Right lobe of liver (tissue), 4 donors: ENCODE results near the gene SLX4IP.
"Not testable (repeated sequence)": the region's sequence is repeated elsewhere in the genome, so short reads cannot be mapped to it uniquely, and the experiment has no call there.

Experiments used
- CTCF ChIP-seq, 4 donors: fragments of 200-600 bp in 3 of 4; fragments of 450-650 bp in 1 of 4; IDR thresholded peaks; one replicate each; pipeline versions ENCODE4 v1.5.1 to v1.8.0; 2016 to 2022; ENCODE audit warnings: antibody characterized with exemption in 4 of 4, mild to moderate bottlenecking in 2 of 4
- POLR2A ChIP-seq: fragments of 450-650 bp; IDR thresholded peaks from one replicate; pipeline ENCODE4 v1.6.1; 2017; ENCODE audit warnings: antibody characterized with exemption, mild to moderate bottlenecking
- donor health status: DM: no; HTN: no; CAD: no.
- donor health status: DM: no; HTN: no; CAD: no.
- donor health status: DM: no; HTN: yes; CAD: no.

DNA sequence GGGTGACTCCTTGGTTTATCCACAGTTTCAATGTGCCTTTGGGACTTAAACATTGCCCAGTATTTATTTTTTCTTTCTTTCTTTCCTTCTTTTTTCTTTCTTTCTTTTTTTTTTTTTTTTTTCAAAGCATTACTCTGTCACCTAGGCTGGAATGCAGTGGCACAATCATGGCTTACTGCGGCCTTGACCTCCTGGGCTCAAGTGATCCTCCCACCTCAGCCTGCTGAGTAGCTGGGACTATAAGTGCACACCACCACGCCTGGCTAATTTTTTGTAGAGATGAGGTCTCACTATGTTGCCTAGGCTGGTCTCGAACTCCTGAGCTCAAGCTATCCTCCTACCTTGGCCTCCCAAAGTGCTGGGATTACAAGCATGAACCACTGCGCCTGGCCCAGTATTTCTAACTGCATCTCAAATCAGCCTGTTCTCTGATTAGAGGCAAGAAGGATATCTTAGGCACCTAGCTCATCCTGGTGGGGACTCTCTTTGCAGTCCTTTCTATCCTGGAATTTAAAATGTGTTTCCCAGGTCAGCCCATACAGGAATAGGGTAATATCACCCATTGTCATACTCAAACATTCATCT is 182.5 kb downstream of the SLX4IP start:
- TF ChIP-seq CTCF (IDR thresholded peaks at IDR 0.05); POLR2A: not testable (repeated sequence)
